Measurements from ENCODE around the gene TMEM72. TPM values are rescaled to one million over a fixed set of nuclear protein-coding genes. Genes with fewer than 3 reads are reported as not detected.

The TMEM72 gene
- total RNA-seq, 1 experiment from 2014 or later = not detected

- BruUV-seq (replicated peaks) = no TSS peak
- ATAC-seq (no peak), DNase-seq (ENCODE audit: low read depth, low spot score) (no peak)
- Histone ChIP-seq H3K27ac (ENCODE audit: low read length) (no peak overlapping the region), H3K9me3 (ENCODE audit: control insufficient read depth, insufficient read depth, low read depth, low read length) (no peaks in the 10 kb centered on the region), H3K27me3 (ENCODE audit: control insufficient read depth, insufficient read depth, low read length) (peaks cover 6% of the 10 kb centered on the region), H3K36me3 (ENCODE audit: control insufficient read depth, insufficient read depth, low read length) (no peaks in the 10 kb centered on the region), H3K4me1 (ENCODE audit: control insufficient read depth, insufficient read depth, low read length) (peaks cover 9% of the 10 kb centered on the region), H3K4me3 (ENCODE audit: low read depth in 2 of 2, low read length in 2 of 2) (no peak overlapping the region)
- in situ Hi-C loops (cut with HindIII; ENCODE audit: low pct_unique_long_range_greater_than_20kb, low sequenced_read_pairs) = no loop called here
- TF ChIP-seq REST (IDR thresholded peaks at IDR 0.05; ENCODE audit: insufficient read depth in 1 of 2, low read depth in 2 of 2, low read length in 1 of 2) (no peak), SIN3A (IDR thresholded peaks at IDR 0.05; ENCODE audit: borderline replicate concordance, insufficient read depth, low read depth, low read length) (no peak), CTCF (IDR thresholded peaks at IDR 0.05) (no peak), POLR2AphosphoS5 (IDR thresholded peaks at IDR 0.05; ENCODE audit: low read depth, low read length) (no peak), TCF7L2 (IDR thresholded peaks at IDR 0.05; ENCODE audit: low read depth, low read length) (no peak)
- CTCF ChIA-PET = no interaction called here
- intact Hi-C loops (cut with micrococcal nuclease; ENCODE audit: unreplicated experiment) = no loop called here
- POLR2A ChIA-PET = no interaction called here
Measured at GRCh38 chr10:44880090-44880715, 30.9 kb upstream of the TMEM72 start.

- H3K27me3 ChIP-seq (ENCODE audit: control insufficient read depth, insufficient read depth, low read length) = peaks cover 6% of the 10 kb centered on the region
- in situ Hi-C loops (cut with HindIII; ENCODE audit: low pct_unique_long_range_greater_than_20kb, low sequenced_read_pairs) = no loop called here
- no peak for DNase-seq (ENCODE audit: low read depth, low spot score)
- H3K4me3 ChIP-seq (ENCODE audit: low read depth in 2 of 2, low read length in 2 of 2) = no peak overlapping the region
- H3K36me3 ChIP-seq (ENCODE audit: control insufficient read depth, insufficient read depth, low read length) = no peaks in the 10 kb centered on the region
- H3K9me3 ChIP-seq (ENCODE audit: control insufficient read depth, insufficient read depth, low read depth, low read length) = no peaks in the 10 kb centered on the region
- intact Hi-C loops (cut with micrococcal nuclease; ENCODE audit: unreplicated experiment) = no loop called here
- ATAC-seq = no peak
- H3K27ac ChIP-seq (ENCODE audit: low read length) = no peak overlapping the region
- peaks cover 9% of the 10 kb centered on the region for H3K4me1 ChIP-seq (ENCODE audit: control insufficient read depth, insufficient read depth, low read length)
- POLR2A ChIA-PET = no interaction called here
- no TSS peak for BruUV-seq (replicated peaks)
- CTCF ChIA-PET = no interaction called here
- no peak for TF ChIP-seq SIN3A (IDR thresholded peaks at IDR 0.05; ENCODE audit: borderline replicate concordance, insufficient read depth, low read depth, low read length)
- TF ChIP-seq TCF7L2 (IDR thresholded peaks at IDR 0.05; ENCODE audit: low read depth, low read length) = no peak
- TF ChIP-seq POLR2AphosphoS5 (IDR thresholded peaks at IDR 0.05; ENCODE audit: low read depth, low read length) = no peak
- TF ChIP-seq CTCF (IDR thresholded peaks at IDR 0.05) = no peak
- TF ChIP-seq REST (IDR thresholded peaks at IDR 0.05; ENCODE audit: insufficient read depth in 1 of 2, low read depth in 2 of 2, low read length in 1 of 2) = no peak
Measured at GRCh38 chr10:44881649-44882048, 29.5 kb upstream of the TMEM72 start.
